ENCODE results near the gene SLC44A4. TPM values are rescaled to one million over a fixed set of nuclear protein-coding genes. Genes with fewer than 3 reads are reported as not detected.

The SLC44A4 gene
- total RNA-seq, 1 donor from 2014 or later, result 0.23 TPM

DNA sequence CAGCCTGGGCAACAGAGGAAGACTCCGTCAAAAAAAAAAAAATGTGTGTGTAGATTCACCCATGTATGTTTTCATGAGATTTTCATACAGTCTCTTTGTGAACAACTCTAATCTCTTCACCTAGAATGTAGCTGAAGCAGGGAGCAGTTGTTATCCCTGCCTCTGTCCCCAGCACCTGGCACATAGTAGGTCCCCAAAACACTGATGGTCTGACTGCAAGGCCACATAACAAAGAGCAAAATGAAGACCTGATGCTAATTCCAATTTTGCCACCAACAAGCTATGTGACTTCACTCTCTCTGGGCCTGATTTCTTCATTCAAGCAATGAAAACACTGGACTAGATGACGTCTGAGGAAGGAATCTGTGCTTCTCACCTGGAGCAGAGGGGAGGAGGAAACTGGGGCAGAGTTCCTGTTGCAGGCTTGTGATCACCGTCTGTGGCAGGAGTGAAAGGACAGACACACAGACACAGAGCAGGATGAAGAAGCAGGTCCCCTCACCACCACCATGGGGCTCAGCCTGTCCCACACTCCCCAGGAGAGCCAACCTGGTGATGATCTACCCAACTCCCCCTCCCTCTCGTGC is 4.6 kb downstream of the SLC44A4 start:
- DNase-seq (ENCODE audit: low read depth), result no peak
- H3K27ac Mint-ChIP-seq (ENCODE audit: unreplicated experiment), result no peak overlapping the region
- no peak overlapping the region for H3K4me3 Mint-ChIP-seq (ENCODE audit: unreplicated experiment)

GRCh38 chr6:31871046-31871659 is 7.6 kb downstream of the SLC44A4 start:
- Histone ChIP-seq H3K27me3 (ENCODE audit: insufficient read depth, low read length) (no peaks in the 10 kb centered on the region), H3K9me3 (ENCODE audit: insufficient read depth, low read depth, low read length) (no peaks in the 10 kb centered on the region), H3K36me3 (ENCODE audit: insufficient read depth, low read length) (no peaks in the 10 kb centered on the region), H2AFZ (ENCODE audit: low read depth, low read length) (peak overlapping the region; percentile 73), H3K9ac (ENCODE audit: low read length) (no peak overlapping the region), H3K4me2 (ENCODE audit: low read length) (no peak overlapping the region), H3K4me3 (ENCODE audit: insufficient read depth, low read depth, low read length) (no peak overlapping the region), H3K4me1 (ENCODE audit: insufficient read depth, low read length) (no peaks in the 10 kb centered on the region), H4K20me1 (ENCODE audit: insufficient read depth, low read length) (no peaks in the 10 kb centered on the region), H3K79me2 (ENCODE audit: insufficient read depth, low read length) (no peaks in the 10 kb centered on the region), H3K27ac (ENCODE audit: low read depth, low read length) (no peak overlapping the region)
- Mint-ChIP-seq H3K9me3 (ENCODE audit: unreplicated experiment) (no peaks in the 10 kb centered on the region), H3K4me3 (ENCODE audit: unreplicated experiment) (no peak overlapping the region), H3K27ac (ENCODE audit: unreplicated experiment) (peak overlapping the region; percentile 77), H3K27me3 (ENCODE audit: low read depth, unreplicated experiment) (peaks cover 10% of the 10 kb centered on the region), H3K36me3 (ENCODE audit: low read depth, unreplicated experiment) (no peaks in the 10 kb centered on the region), H3K4me1 (ENCODE audit: low read depth, unreplicated experiment) (peaks cover 11% of the 10 kb centered on the region)
- DNase-seq (ENCODE audit: low read depth), result peak; percentile 11
- no peak for TF ChIP-seq CTCF (IDR thresholded peaks at IDR 0.05; ENCODE audit: insufficient read depth, low read depth, low read length)
- FAIRE-seq, result no peak

More for the DNA sequence above, 4.6 kb downstream of the SLC44A4 start:
- Histone ChIP-seq H3K27me3 (ENCODE audit: insufficient read depth, low read length) (no peaks in the 10 kb centered on the region), H3K27ac (ENCODE audit: low read depth, low read length) (no peak overlapping the region), H3K9me3 (ENCODE audit: insufficient read depth, low read depth, low read length) (no peaks in the 10 kb centered on the region), H3K4me3 (ENCODE audit: insufficient read depth, low read depth, low read length) (no peak overlapping the region), H3K4me1 (ENCODE audit: insufficient read depth, low read length) (no peaks in the 10 kb centered on the region), H3K36me3 (ENCODE audit: insufficient read depth, low read length) (no peaks in the 10 kb centered on the region), H3K79me2 (ENCODE audit: insufficient read depth, low read length) (no peaks in the 10 kb centered on the region), H3K9ac (ENCODE audit: low read length) (no peak overlapping the region), H2AFZ (ENCODE audit: low read depth, low read length) (no peak overlapping the region), H4K20me1 (ENCODE audit: insufficient read depth, low read length) (no peaks in the 10 kb centered on the region), H3K4me2 (ENCODE audit: low read length) (no peak overlapping the region)
- Mint-ChIP-seq H3K36me3 (ENCODE audit: low read depth, unreplicated experiment) (peaks cover 1% of the 10 kb centered on the region), H3K9me3 (ENCODE audit: unreplicated experiment) (no peaks in the 10 kb centered on the region), H3K27me3 (ENCODE audit: low read depth, unreplicated experiment) (peaks cover 11% of the 10 kb centered on the region), H3K4me1 (ENCODE audit: low read depth, unreplicated experiment) (peaks cover 11% of the 10 kb centered on the region)
- TF ChIP-seq CTCF (IDR thresholded peaks at IDR 0.05; ENCODE audit: insufficient read depth, low read depth, low read length) (no peak), EZH2 (IDR thresholded peaks at IDR 0.05; ENCODE audit: insufficient read depth, low read length) (no peak)
- no peak for FAIRE-seq

DNA sequence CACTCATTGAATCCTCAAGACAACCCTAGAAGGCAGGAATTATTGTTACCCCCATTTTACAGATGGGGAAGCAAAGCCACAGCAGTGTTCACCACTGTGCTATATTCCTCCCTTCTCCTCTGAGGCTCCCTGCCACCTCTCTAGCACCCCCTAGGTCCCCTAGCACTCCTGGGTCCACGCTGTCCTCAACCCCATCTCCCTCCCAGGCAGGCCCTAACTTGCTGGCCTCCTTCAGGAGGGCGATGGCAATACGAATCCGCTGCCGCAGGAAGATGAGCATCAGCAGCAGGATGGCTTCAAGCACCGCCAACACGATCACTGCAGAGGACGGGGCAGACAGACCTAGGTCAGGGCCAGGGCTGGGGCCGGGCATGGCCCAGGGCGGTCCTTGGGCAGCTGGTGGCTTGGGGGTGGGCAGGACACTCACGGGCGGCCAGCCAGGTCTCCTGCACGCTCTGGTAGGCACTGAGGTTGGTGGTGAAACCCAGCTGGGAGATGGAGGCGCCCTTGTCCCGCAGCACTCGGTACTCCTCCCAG is 8.3 kb downstream of the SLC44A4 start:
- no peak overlapping the region for H3K4me3 ChIP-seq (ENCODE audit: insufficient read depth, low read depth, low read length)
- DNase-seq (ENCODE audit: low read depth) (no peak), FAIRE-seq (no peak)
- H3K27me3 ChIP-seq (ENCODE audit: insufficient read depth, low read length), result no peaks in the 10 kb centered on the region
- no peaks in the 10 kb centered on the region for H3K4me1 ChIP-seq (ENCODE audit: insufficient read depth, low read length)
- H3K36me3 ChIP-seq (ENCODE audit: insufficient read depth, low read length), result no peaks in the 10 kb centered on the region
- H3K27me3 Mint-ChIP-seq (ENCODE audit: low read depth, unreplicated experiment), result peaks cover 7% of the 10 kb centered on the region
- H3K4me1 Mint-ChIP-seq (ENCODE audit: low read depth, unreplicated experiment), result peaks cover 8% of the 10 kb centered on the region
- no peaks in the 10 kb centered on the region for H3K36me3 Mint-ChIP-seq (ENCODE audit: low read depth, unreplicated experiment)
- no peak overlapping the region for H3K4me3 Mint-ChIP-seq (ENCODE audit: unreplicated experiment)
- no peaks in the 10 kb centered on the region for H3K79me2 ChIP-seq (ENCODE audit: insufficient read depth, low read length)
- H2AFZ ChIP-seq (ENCODE audit: low read depth, low read length), result no peak overlapping the region
- H3K9ac ChIP-seq (ENCODE audit: low read length), result no peak overlapping the region
- H3K9me3 Mint-ChIP-seq (ENCODE audit: unreplicated experiment), result no peaks in the 10 kb centered on the region
- H4K20me1 ChIP-seq (ENCODE audit: insufficient read depth, low read length), result no peaks in the 10 kb centered on the region
- H3K27ac Mint-ChIP-seq (ENCODE audit: unreplicated experiment), result no peak overlapping the region
- H3K27ac ChIP-seq (ENCODE audit: low read depth, low read length), result no peak overlapping the region
- H3K9me3 ChIP-seq (ENCODE audit: insufficient read depth, low read depth, low read length), result no peaks in the 10 kb centered on the region
- TF ChIP-seq CTCF (IDR thresholded peaks at IDR 0.05; ENCODE audit: insufficient read depth, low read depth, low read length), result no peak
- no peak for TF ChIP-seq EZH2 (IDR thresholded peaks at IDR 0.05; ENCODE audit: insufficient read depth, low read length)
- H3K4me2 ChIP-seq (ENCODE audit: low read length), result no peak overlapping the region

Data from astrocyte (in vitro differentiated cells and primary cell).